Measurements from ENCODE around the gene GPC6.
A peak's percentile ranks its signal among the peaks of the same experiment; 100 is the strongest.

The GPC6 gene

DNA sequence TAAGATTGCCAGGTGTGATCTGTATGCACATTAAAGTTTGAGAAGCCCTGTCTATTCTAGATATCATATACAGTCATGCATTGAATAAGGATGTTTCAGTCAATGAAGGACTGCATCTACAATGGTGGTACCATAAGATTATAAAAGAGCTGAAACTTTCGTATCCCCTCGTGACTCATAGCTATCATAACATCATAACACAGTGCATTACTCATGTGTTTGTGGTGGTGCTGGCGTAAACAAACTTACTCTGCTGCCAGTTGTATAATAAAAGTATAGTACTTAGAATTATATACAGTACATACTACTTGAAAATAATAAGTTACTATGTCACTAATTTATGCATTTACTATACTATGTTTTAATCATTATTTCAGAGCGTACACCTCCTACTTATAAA, 489.3 kb downstream of the GPC6 start:
- Histone ChIP-seq H4K5ac (ENCODE audit: low read length) (no peak overlapping the region), H3K4ac (ENCODE audit: low read depth, low read length) (no peak overlapping the region), H3K18ac (ENCODE audit: low read length) (no peak overlapping the region), H3K56ac (ENCODE audit: low read length) (no peak overlapping the region), H3K4me2 (ENCODE audit: low read length) (no peak overlapping the region), H2BK15ac (replicated peaks; ENCODE audit: low read depth) (no peak overlapping the region), H3K23ac (ENCODE audit: low read length) (no peak overlapping the region), H3K79me1 (ENCODE audit: low read length) (no peaks in the 10 kb centered on the region), H3K4me3 (ENCODE audit: low read length) (no peak overlapping the region), H3K4me1 (ENCODE audit: control insufficient read depth, low read depth, low read length) (no peaks in the 10 kb centered on the region), H3K79me2 (ENCODE audit: control insufficient read depth, insufficient read depth, low read length) (no peaks in the 10 kb centered on the region), H3K27ac (ENCODE audit: low read depth, low read length) (no peak overlapping the region), H2AK5ac (ENCODE audit: low read length) (no peak overlapping the region), H2BK120ac (ENCODE audit: low read depth, low read length) (no peak overlapping the region), H2BK5ac (ENCODE audit: low read length) (no peak overlapping the region), H3K27me3 (ENCODE audit: insufficient read depth, low read length, poor library complexity) (no peaks in the 10 kb centered on the region), H4K8ac (ENCODE audit: low read depth, low read length) (no peak overlapping the region), H3K9ac (ENCODE audit: low read length) (no peak overlapping the region), H3K36me3 (ENCODE audit: control insufficient read depth, insufficient read depth, low read length) (no peaks in the 10 kb centered on the region)
- DNase-seq = no peak
- no CpG with 5 or more reads among the region's 4 CpGs for WGBS (ENCODE audit: extremely low coverage, insufficient coverage, low lambda C conversion rate)

DNA sequence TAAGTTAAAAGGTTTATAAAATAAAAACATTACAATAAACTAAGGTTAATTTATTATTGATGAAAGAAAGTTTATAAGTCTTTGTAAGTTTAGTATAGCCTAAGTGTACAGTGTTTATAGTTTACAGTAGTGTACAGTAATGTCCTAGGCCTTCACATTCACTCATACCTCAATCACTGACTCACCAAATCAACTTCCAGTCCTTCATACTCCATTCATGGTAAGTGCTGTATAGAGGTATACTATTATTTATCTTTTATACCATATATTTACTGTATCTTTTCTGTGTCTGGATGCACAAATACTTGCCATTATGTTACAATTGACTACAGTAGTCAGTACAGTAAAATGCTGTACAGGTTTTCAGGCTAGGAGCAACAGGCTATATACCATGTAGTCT, 490.0 kb downstream of the GPC6 start:
- no peak overlapping the region for H3K27ac ChIP-seq (ENCODE audit: low read depth, low read length)
- H2BK120ac ChIP-seq (ENCODE audit: low read depth, low read length) = no peak overlapping the region
- no peaks in the 10 kb centered on the region for H3K27me3 ChIP-seq (ENCODE audit: insufficient read depth, low read length, poor library complexity)
- no peak overlapping the region for H3K23ac ChIP-seq (ENCODE audit: low read length)
- H3K79me2 ChIP-seq (ENCODE audit: control insufficient read depth, insufficient read depth, low read length) = no peaks in the 10 kb centered on the region
- H3K4me2 ChIP-seq (ENCODE audit: low read length) = no peak overlapping the region
- H4K5ac ChIP-seq (ENCODE audit: low read length) = no peak overlapping the region
- DNase-seq = no peak
- H3K4ac ChIP-seq (ENCODE audit: low read depth, low read length) = no peak overlapping the region
- H3K18ac ChIP-seq (ENCODE audit: low read length) = no peak overlapping the region
- no peak overlapping the region for H2BK15ac ChIP-seq (replicated peaks; ENCODE audit: low read depth)
- H4K8ac ChIP-seq (ENCODE audit: low read depth, low read length) = no peak overlapping the region
- H3K9ac ChIP-seq (ENCODE audit: low read length) = no peak overlapping the region
- H3K36me3 ChIP-seq (ENCODE audit: control insufficient read depth, insufficient read depth, low read length) = no peaks in the 10 kb centered on the region
- H3K79me1 ChIP-seq (ENCODE audit: low read length) = no peaks in the 10 kb centered on the region
- no peak overlapping the region for H3K4me3 ChIP-seq (ENCODE audit: low read length)
- H3K4me1 ChIP-seq (ENCODE audit: control insufficient read depth, low read depth, low read length) = no peaks in the 10 kb centered on the region
- no peak overlapping the region for H2AK5ac ChIP-seq (ENCODE audit: low read length)
- H3K56ac ChIP-seq (ENCODE audit: low read length) = no peak overlapping the region
- H2BK5ac ChIP-seq (ENCODE audit: low read length) = no peak overlapping the region

DNA sequence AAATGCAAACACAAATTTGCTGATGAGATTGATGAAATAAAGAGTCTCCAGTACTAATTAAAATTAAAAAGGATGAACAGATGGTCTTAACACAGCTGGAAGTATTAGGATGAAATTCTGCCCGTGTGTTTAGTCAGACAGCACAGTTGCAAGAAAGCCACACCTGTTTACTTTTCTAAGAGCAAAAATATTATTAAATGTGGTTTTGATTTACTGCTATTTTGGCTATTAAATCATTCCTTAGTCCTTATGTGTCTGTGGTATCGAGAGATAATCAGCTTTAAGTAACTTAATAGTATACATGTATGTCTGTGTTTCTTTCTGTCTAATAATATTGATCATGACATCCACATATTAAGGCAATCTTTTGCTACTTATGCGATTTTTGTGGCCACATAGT, 494.9 kb downstream of the GPC6 start:
- H3K4me1 ChIP-seq (ENCODE audit: control insufficient read depth, low read depth, low read length) = no peaks in the 10 kb centered on the region

DNA sequence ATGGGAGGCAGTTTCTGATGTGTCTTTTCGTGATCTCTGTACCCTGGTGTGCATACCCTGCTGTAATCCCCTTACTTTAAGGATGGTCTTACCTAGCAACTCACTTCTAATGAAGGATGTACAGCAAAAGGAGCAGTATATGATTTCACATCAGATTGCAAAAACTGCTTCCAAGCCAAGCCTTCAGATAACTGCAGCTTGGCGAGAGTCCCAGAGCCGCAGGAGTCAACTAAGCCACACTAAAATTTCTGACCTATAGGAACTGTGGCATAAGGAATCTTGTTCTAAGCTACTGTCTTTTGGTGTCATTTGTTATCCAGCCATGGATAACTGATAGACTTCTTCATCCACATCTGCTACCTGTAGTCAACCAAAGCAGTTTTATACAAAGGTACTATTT, 496.7 kb downstream of the GPC6 start:
- H2BK15ac ChIP-seq (replicated peaks; ENCODE audit: low read depth) = no peak overlapping the region
- no peaks in the 10 kb centered on the region for H3K79me2 ChIP-seq (ENCODE audit: control insufficient read depth, insufficient read depth, low read length)
- H3K23ac ChIP-seq (ENCODE audit: low read length) = no peak overlapping the region
- no peaks in the 10 kb centered on the region for H3K4me1 ChIP-seq (ENCODE audit: control insufficient read depth, low read depth, low read length)
- H4K8ac ChIP-seq (ENCODE audit: low read depth, low read length) = no peak overlapping the region
- no peak overlapping the region for H3K4me2 ChIP-seq (ENCODE audit: low read length)
- WGBS (ENCODE audit: extremely low coverage, insufficient coverage, low lambda C conversion rate) = no CpG with 5 or more reads among the region's 3 CpGs
- peaks cover 1% of the 10 kb centered on the region for H3K79me1 ChIP-seq (ENCODE audit: low read length)
- H4K5ac ChIP-seq (ENCODE audit: low read length) = no peak overlapping the region
- H3K27ac ChIP-seq (ENCODE audit: low read depth, low read length) = no peak overlapping the region
- no peaks in the 10 kb centered on the region for H3K27me3 ChIP-seq (ENCODE audit: insufficient read depth, low read length, poor library complexity)
- no peak overlapping the region for H2AK5ac ChIP-seq (ENCODE audit: low read length)
- H3K56ac ChIP-seq (ENCODE audit: low read length) = no peak overlapping the region
- no peak overlapping the region for H3K4ac ChIP-seq (ENCODE audit: low read depth, low read length)
- no peak overlapping the region for H3K9ac ChIP-seq (ENCODE audit: low read length)
- no peak overlapping the region for H2BK5ac ChIP-seq (ENCODE audit: low read length)
- H3K18ac ChIP-seq (ENCODE audit: low read length) = no peak overlapping the region
- no peak overlapping the region for H2BK120ac ChIP-seq (ENCODE audit: low read depth, low read length)
- H3K4me3 ChIP-seq (ENCODE audit: low read length) = no peak overlapping the region
- H3K36me3 ChIP-seq (ENCODE audit: control insufficient read depth, insufficient read depth, low read length) = no peaks in the 10 kb centered on the region
- no peak for DNase-seq

More for the DNA sequence above, 494.9 kb downstream of the GPC6 start:
- no peaks in the 10 kb centered on the region for H3K36me3 ChIP-seq (ENCODE audit: control insufficient read depth, insufficient read depth, low read length)
- H3K4me2 ChIP-seq (ENCODE audit: low read length) = no peak overlapping the region
- H3K27ac ChIP-seq (ENCODE audit: low read depth, low read length) = no peak overlapping the region
- no peak overlapping the region for H2BK5ac ChIP-seq (ENCODE audit: low read length)
- no peak overlapping the region for H3K23ac ChIP-seq (ENCODE audit: low read length)
- no peaks in the 10 kb centered on the region for H3K79me1 ChIP-seq (ENCODE audit: low read length)
- H3K56ac ChIP-seq (ENCODE audit: low read length) = no peak overlapping the region
- H4K8ac ChIP-seq (ENCODE audit: low read depth, low read length) = no peak overlapping the region
- no peak overlapping the region for H3K9ac ChIP-seq (ENCODE audit: low read length)
- no peak for DNase-seq
- no peak overlapping the region for H3K4ac ChIP-seq (ENCODE audit: low read depth, low read length)
- no peaks in the 10 kb centered on the region for H3K79me2 ChIP-seq (ENCODE audit: control insufficient read depth, insufficient read depth, low read length)
- no CpG with 5 or more reads among the region's 3 CpGs for WGBS (ENCODE audit: extremely low coverage, insufficient coverage, low lambda C conversion rate)
- H3K27me3 ChIP-seq (ENCODE audit: insufficient read depth, low read length, poor library complexity) = no peaks in the 10 kb centered on the region
- no peak overlapping the region for H2BK15ac ChIP-seq (replicated peaks; ENCODE audit: low read depth)
- no peak overlapping the region for H3K4me3 ChIP-seq (ENCODE audit: low read length)
- H4K5ac ChIP-seq (ENCODE audit: low read length) = no peak overlapping the region
- no peak overlapping the region for H2BK120ac ChIP-seq (ENCODE audit: low read depth, low read length)
- H3K18ac ChIP-seq (ENCODE audit: low read length) = no peak overlapping the region
- no peak overlapping the region for H2AK5ac ChIP-seq (ENCODE audit: low read length)

DNA sequence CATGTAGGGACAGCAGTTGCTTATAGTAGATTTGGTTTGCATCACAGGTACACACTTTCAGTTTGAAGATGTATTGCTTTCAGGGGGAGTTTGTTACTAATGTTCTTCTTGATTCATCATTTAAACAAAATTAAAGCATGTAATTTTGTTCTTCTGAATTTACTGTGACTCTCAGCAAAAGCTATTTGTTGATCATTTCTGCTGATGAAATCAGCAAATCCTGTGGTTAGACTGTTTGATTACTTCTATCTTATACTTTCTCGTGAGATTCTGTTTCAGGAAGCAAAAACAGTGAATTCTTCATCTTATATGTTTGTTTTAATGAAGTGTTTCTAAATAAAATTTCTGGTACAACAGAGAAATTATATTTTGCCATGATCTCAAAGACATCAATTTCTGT, 497.6 kb downstream of the GPC6 start:
- H3K27ac ChIP-seq (ENCODE audit: low read depth, low read length) = no peak overlapping the region
- no peak overlapping the region for H3K18ac ChIP-seq (ENCODE audit: low read length)
- H3K23ac ChIP-seq (ENCODE audit: low read length) = no peak overlapping the region
- H2AK5ac ChIP-seq (ENCODE audit: low read length) = no peak overlapping the region
- no peak overlapping the region for H3K4ac ChIP-seq (ENCODE audit: low read depth, low read length)
- no peak overlapping the region for H3K4me2 ChIP-seq (ENCODE audit: low read length)
- H4K5ac ChIP-seq (ENCODE audit: low read length) = no peak overlapping the region
- no peak for DNase-seq
- H2BK120ac ChIP-seq (ENCODE audit: low read depth, low read length) = no peak overlapping the region
- H2BK15ac ChIP-seq (replicated peaks; ENCODE audit: low read depth) = no peak overlapping the region
- H2BK5ac ChIP-seq (ENCODE audit: low read length) = no peak overlapping the region
- H3K79me1 ChIP-seq (ENCODE audit: low read length) = peaks cover 1% of the 10 kb centered on the region
- H3K9ac ChIP-seq (ENCODE audit: low read length) = no peak overlapping the region
- no peak overlapping the region for H4K8ac ChIP-seq (ENCODE audit: low read depth, low read length)
- H3K56ac ChIP-seq (ENCODE audit: low read length) = no peak overlapping the region
- no peak overlapping the region for H3K4me3 ChIP-seq (ENCODE audit: low read length)
- no CpG with 5 or more reads among the region's 1 CpG for WGBS (ENCODE audit: extremely low coverage, insufficient coverage, low lambda C conversion rate)
- no peaks in the 10 kb centered on the region for H3K36me3 ChIP-seq (ENCODE audit: control insufficient read depth, insufficient read depth, low read length)
- no peaks in the 10 kb centered on the region for H3K79me2 ChIP-seq (ENCODE audit: control insufficient read depth, insufficient read depth, low read length)
- no peaks in the 10 kb centered on the region for H3K4me1 ChIP-seq (ENCODE audit: control insufficient read depth, low read depth, low read length)
- H3K27me3 ChIP-seq (ENCODE audit: insufficient read depth, low read length, poor library complexity) = no peaks in the 10 kb centered on the region

DNA sequence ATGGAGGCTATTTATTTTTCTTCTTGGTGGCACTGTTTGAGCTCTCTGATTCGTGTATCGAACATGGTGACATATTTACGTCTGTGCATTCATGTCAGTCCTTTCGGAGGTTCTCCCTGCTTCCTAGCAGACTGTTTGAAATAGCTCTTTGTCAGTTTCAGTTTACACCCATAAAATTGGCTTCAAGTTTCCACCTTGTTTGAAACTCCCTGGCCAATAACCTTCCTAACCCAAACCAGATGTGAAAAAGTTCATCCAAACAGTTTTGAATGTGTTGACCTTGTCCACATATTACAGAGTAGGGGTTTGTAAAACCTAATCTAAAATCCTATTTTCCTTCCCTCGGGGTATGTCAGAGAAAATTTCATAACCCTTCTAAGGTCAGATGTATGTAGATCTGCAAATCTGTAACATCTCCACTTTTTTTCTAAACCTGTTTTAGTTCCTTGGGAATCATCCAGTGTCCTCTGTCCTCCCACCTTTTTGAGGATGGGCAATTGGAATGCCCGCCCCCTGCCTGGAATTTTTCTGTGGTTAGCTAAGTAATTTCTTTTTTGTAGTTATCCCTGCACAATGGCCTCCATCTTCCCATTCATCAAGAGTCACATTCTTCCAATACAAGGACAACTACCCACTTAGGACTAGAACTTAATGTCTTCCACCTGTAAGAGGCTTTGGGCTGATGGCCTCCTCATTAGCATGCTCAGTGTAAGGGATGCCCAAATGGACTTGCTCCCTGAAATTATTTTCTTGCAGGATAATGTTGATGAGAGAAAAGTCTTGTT, 499.8 kb downstream of the GPC6 start:
- no peak overlapping the region for H3K4me3 ChIP-seq (ENCODE audit: low read length)
- no peak overlapping the region for H3K18ac ChIP-seq (ENCODE audit: low read length)
- peaks cover 1% of the 10 kb centered on the region for H3K79me1 ChIP-seq (ENCODE audit: low read length)
- H3K79me2 ChIP-seq (ENCODE audit: control insufficient read depth, insufficient read depth, low read length) = no peaks in the 10 kb centered on the region
- H2BK5ac ChIP-seq (ENCODE audit: low read length) = no peak overlapping the region
- H3K4me2 ChIP-seq (ENCODE audit: low read length) = no peak overlapping the region
- no peak overlapping the region for H3K23ac ChIP-seq (ENCODE audit: low read length)
- no peak overlapping the region for H3K9ac ChIP-seq (ENCODE audit: low read length)
- H2BK15ac ChIP-seq (replicated peaks; ENCODE audit: low read depth) = no peak overlapping the region
- peak; percentile 25 for DNase-seq
- H2BK120ac ChIP-seq (ENCODE audit: low read depth, low read length) = no peak overlapping the region
- H3K27ac ChIP-seq (ENCODE audit: low read depth, low read length) = no peak overlapping the region
- H3K56ac ChIP-seq (ENCODE audit: low read length) = no peak overlapping the region
- H4K8ac ChIP-seq (ENCODE audit: low read depth, low read length) = no peak overlapping the region
- H3K27me3 ChIP-seq (ENCODE audit: insufficient read depth, low read length, poor library complexity) = no peaks in the 10 kb centered on the region
- WGBS (ENCODE audit: extremely low coverage, insufficient coverage, low lambda C conversion rate) = no CpG with 5 or more reads among the region's 6 CpGs
- H4K5ac ChIP-seq (ENCODE audit: low read length) = no peak overlapping the region
- no peak overlapping the region for H2AK5ac ChIP-seq (ENCODE audit: low read length)
- H3K4me1 ChIP-seq (ENCODE audit: control insufficient read depth, low read depth, low read length) = no peaks in the 10 kb centered on the region
- H3K36me3 ChIP-seq (ENCODE audit: control insufficient read depth, insufficient read depth, low read length) = no peaks in the 10 kb centered on the region
- no peak overlapping the region for H3K4ac ChIP-seq (ENCODE audit: low read depth, low read length)

Measured in mesendoderm (in vitro differentiated cells).